Omental fat pad (tissue), 4 donors: Measurements from ENCODE around the gene CEP295NL. TPM values are rescaled to one million over a fixed set of nuclear protein-coding genes. Genes with fewer than 3 reads are reported as not detected.

Experiments
- ATAC-seq: fragments of 150-250 bp; one replicate; pipeline ENCODE4 v1.9.1; 2016; ENCODE audit warnings: mild to moderate bottlenecking, moderate library complexity; ENCODE audit not compliant: low FRiP score
- DNase-seq: peaks from one replicate; pipeline ENCODE4 v3.0.0-alpha.2; 2019; ENCODE audit warnings: low spot score
- CTCF ChIP-seq, 3 donors: fragments of 450-650 bp; IDR thresholded peaks; one replicate each; pipeline ENCODE4 v1.5.1; 2016 to 2017; ENCODE audit warnings: antibody characterized with exemption in 3 of 3, mild to moderate bottlenecking in 3 of 3, moderate library complexity in 2 of 3
- total RNA-seq, 4 donors: library from RNA; depleted of rRNA; stranded (reverse); fragments of >200 nt; gene quantifications; one replicate each; pipeline ENCODE4 v1.1.0, GENCODE V29; 2016

CEP295NL gene
- total RNA-seq, 4 donors from 2014 or later: 2.7 to 11.8 (median 5.5) TPM

- no peak for TF ChIP-seq CTCF (IDR thresholded peaks at IDR 0.05)
- peak; percentile 85 for DNase-seq
- ATAC-seq: peak; percentile 92
These were observed 40.7 kb downstream of the CEP295NL start for GRCh38 chr17:78862073-78863023.

DNA sequence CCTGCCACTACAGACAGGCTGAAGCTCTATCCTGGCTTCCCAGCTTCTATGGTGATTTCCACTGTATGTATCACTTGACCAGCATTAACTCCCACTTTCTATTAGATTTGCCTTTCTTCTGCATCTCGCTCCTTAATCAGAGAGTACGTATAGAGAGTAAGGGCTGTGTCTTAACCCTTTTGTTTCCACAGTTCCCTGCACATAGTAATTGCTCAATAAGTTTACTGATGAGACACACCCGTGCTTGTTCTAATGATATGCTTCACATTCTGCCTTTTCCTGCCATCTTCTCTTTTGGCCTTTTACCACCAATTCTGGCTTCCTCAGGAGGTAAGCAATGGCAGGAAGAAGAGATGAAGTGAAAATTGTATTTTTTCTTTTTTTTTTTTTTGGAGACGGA lies 41.8 kb downstream of the CEP295NL start:
- no peak for DNase-seq
- TF ChIP-seq CTCF (IDR thresholded peaks at IDR 0.05): no peak
- no peak for ATAC-seq

- no peak for ATAC-seq
- no peak for TF ChIP-seq CTCF (IDR thresholded peaks at IDR 0.05)
- no peak for DNase-seq
These were observed 44.0 kb downstream of the CEP295NL start for GRCh38 chr17:78859051-78859450.

DNA sequence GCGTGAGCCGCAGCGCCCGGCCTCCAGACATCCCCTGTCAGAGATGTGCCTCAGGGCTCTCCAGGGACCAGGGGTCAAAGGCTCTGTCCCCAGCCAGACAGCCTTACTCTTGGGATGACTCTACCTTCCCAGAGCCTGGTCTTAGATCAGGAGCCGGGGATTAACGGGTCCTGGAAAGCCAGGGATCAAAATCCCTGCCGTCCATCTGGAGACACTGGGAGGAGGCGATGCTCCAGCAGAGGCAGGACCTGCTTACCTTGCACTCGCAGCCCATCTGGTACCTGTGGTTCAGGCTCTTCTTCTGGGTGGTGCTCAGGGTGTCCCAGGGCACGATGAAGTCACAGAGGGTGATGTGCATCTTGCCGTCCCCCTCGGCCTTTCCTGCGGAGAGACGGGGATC lies 45.7 kb downstream of the CEP295NL start:
- TF ChIP-seq CTCF (IDR thresholded peaks at IDR 0.05): no peak
- ATAC-seq (no peak), DNase-seq (no peak)

DNA sequence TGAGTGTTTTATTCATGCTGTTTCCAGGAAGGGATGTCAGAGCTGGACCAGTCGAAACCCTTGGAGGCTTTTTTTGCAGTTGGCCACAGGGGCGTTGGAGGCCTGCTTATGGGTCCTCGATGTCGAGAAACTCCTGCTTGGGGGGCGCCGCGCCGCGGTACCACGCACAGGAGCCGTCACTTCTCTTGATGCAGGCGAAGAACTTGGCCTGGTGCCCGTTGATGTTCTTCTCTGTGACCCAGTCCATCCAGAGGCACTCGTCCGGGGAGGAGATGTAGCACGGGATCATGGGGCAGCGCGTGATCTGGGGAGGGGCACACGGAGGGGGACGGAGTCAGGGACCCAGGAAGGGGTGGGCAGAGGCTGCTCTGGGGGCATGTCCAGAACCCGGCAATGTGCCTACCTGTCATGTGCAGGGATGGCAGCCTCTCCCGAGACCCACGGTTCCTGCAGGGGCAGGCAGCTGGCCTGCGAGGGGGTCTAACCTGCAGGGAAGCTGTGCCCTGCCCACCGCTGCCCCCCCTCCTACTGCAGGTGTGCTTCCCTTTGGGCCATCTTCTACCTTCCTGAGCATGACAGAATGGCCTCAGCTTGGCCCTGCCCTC lies 47.3 kb downstream of the CEP295NL start:
- no peak for TF ChIP-seq CTCF (IDR thresholded peaks at IDR 0.05)
- DNase-seq (no peak), ATAC-seq (no peak)

DNA sequence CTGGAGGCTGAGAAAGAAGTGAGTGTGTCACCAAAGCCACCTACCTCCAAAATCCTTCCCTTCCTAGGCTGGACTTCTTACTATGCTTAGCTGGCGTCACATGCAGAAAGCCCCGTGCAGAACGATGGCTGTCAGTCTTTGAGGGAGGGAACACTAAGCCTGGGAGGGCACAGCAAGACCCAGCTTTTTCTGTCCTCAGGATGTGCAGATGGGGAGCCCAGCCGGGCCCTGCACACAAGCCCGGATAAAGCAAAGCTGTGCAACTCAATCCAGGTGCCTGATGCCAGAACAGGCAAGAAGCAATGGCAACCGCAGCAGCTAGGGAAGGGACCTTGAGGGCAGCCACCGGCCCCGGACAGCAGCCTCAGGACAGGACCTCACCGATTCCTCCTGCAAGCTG lies 48.5 kb downstream of the CEP295NL start:
- ATAC-seq (no peak), DNase-seq (no peak)
- TF ChIP-seq CTCF (IDR thresholded peaks at IDR 0.05): no peak
